Limb (tissue), 2 donors: ENCODE results near the gene SLC29A1.
"Not testable (repeated sequence)": the region's sequence is repeated elsewhere in the genome, so short reads cannot be mapped to it uniquely, and the experiment has no call there.

Experiments used
- DNase-seq, 2 donors: peaks; one replicate each; pipeline ENCODE4 v3.0.0-alpha.2; 2016; ENCODE audit errors: extremely low spot score in 2 of 2

SLC29A1 gene

DNA sequence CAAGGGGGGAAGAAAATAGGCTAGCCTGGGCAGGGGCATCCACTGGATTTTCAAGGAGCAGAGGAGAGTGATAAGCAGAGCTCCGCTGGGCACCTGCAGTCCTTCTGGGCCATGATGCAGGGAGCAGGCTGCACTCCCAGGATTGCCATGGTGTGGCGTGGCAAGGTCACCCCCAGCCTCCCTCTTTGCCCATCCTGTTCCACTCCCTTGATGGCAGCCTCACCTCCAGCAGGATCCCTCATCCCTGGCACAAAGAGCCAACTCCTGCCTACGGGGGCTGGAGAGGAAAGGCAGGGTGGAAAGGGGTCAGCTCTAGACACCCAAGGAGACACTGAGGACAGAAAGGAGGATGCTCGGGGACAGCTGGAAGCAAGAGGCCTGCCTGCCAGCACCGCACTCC lies 29.1 kb upstream of the SLC29A1 start:
- no peak for DNase-seq

DNA sequence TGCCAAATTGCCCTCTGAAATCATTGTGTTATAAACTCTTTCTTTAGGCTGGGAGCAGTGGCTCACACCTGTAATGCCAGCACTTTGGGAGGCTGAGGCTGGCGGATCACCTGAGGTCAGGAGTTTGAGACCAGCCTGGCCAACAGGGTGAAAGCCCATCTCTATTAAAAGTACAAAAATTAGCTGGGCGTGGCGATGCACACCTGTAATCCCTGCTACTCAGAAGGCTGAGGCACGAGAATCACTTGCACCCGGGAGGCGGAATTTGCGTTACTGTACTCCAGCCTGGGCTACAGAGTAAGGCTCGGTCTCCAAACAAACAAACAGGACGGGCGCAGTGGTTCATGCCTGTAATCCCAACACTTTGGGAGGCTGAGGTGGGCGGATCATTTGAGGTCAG lies 27.0 kb upstream of the SLC29A1 start:
- not testable (repeated sequence) for DNase-seq

- DNase-seq, result no peak
Observed at GRCh38 chr6:44198684-44199083, 24.7 kb upstream of the SLC29A1 start.

- no peak for DNase-seq
Observed at GRCh38 chr6:44199883-44200282, 23.5 kb upstream of the SLC29A1 start.

DNA sequence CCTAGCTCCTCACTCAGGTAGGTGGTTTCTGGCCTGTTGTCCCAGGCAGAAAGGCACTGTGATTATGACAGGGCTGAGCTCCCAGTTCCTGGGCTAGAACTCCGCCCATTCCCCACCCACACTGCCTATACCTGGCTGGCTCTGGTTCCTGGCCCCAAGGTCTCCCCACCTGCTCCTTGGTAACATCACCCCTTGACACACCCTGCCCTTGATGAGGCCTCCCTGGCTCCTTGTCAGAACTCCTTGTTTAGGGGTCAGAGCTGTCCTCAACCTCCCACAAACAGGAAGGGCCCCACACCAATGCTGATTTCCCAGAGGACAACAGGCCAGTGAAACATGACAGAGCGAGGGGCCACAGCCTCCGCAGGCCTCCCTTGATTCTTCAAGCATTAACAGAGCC lies 22.2 kb upstream of the SLC29A1 start:
- DNase-seq, result no peak

- no peak for DNase-seq
Observed at GRCh38 chr6:44201638-44202303, 21.6 kb upstream of the SLC29A1 start.

- no peak for DNase-seq
Observed at GRCh38 chr6:44202332-44202971, 20.9 kb upstream of the SLC29A1 start.

GRCh38 chr6:44202972-44203750 lies 20.2 kb upstream of the SLC29A1 start:
- no peak for DNase-seq

GRCh38 chr6:44203955-44204354 lies 19.4 kb upstream of the SLC29A1 start:
- DNase-seq, result no peak

- DNase-seq, result no peak
Observed at GRCh38 chr6:44207966-44208365, 15.4 kb upstream of the SLC29A1 start.

GRCh38 chr6:44211284-44211683 lies 12.1 kb upstream of the SLC29A1 start:
- no peak for DNase-seq

DNA sequence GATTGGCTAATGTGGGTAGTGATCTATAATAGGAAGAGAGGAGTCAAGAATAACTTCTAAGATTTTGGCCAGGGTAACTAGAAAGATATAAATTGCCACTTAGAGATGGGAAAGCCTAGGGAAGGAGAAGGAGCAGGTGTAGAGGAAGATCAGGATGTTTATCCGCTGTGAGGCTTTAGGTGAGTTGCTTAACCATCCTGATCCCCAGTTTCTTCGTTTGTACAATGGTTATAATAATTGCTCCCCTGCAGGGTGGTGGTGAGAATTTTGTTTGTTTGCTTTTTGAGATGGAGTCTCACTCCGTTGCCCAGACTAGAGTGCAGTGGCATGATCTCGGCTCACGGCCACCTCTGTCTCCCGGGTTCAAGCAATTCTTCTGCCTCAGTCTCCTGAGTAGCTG lies 9.1 kb upstream of the SLC29A1 start:
- DNase-seq, result no peak

GRCh38 chr6:44216677-44217331 lies 6.6 kb upstream of the SLC29A1 start, which contains the start of gene MYMX:
Gene MYMX, plus strand, starts transcription at chr6:44216926. Its CDS starts 546 bp downstream, at chr6:44217472.
- peak; percentile 67 to 73 for DNase-seq

DNA sequence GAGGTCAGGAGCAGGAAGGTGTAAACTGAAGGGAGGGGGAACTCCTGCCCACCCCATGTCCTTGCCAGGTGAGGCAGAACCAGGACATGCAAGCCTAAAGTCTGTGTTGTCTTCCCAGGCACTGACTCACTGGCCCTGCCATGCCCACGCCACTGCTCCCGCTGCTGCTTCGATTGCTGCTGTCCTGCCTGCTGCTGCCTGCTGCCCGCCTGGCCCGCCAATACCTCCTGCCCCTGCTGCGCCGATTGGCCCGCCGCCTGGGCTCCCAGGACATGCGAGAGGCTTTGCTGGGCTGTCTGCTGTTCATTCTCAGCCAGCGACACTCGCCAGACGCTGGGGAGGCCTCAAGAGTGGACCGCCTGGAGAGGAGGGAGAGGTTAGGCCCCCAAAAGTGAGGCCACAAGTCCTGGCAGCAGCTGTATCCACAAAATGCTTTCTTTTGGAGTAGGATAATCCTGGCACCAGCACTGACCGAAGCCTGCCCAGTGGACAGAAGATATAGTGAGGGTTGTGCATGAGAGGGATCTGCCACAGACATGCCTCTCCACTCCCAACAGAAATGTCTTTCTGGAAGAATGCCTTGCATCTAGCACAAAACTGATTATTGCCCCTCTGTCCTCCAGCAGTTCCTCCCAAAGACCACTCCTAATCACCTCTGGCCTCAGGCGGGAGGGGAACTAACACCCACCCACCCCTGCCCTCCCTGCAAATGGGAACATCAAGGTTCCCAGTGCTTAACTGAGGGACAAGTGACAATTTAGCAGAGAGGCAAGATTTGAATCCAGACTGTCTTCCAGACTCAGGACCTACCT lies 5.9 kb upstream of the SLC29A1 start:
- DNase-seq, result peak in 1 of 2 donors; percentile 53

DNA sequence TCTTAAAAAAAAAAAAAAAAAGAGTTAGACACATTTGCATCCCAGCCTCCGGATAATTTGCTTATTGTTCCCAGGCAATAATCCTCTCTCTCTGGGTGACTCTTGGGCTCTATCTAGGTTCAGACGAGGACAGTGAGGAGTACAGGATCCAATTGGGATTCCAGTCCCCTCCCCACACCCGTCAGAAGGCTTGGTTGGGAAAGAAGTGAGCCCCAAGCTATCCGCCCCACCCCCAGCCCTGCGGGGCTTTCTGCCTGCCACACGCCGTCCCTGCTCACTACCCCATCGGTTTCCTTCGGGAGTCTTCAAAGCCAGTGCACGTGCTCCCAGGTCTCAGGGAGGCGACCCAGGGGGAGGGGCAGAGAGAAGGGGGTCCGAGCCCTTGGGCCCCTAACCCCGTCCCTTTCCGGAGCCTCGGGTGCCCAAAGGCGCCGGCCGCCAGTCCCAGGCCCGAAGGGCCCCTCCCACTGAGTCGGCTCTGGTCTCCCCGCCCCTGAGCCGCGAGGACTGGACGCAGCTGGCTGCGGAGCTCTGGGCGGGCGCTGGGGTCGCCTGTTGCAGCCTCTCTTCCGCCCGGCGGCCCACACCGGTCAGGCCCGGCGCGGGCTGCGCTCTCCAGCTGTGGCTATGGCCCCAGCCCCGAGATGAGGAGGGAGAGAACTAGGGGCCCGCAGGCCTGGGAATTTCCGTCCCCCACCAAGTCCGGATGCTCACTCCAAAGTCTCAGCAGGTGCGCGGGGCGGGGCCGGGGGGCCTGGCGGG lies 4.2 kb upstream of the SLC29A1 start:
- DNase-seq, result peak; percentile 80 to 83

GRCh38 chr6:44219815-44220784 lies 3.3 kb upstream of the SLC29A1 start:
- no peak for DNase-seq

DNA sequence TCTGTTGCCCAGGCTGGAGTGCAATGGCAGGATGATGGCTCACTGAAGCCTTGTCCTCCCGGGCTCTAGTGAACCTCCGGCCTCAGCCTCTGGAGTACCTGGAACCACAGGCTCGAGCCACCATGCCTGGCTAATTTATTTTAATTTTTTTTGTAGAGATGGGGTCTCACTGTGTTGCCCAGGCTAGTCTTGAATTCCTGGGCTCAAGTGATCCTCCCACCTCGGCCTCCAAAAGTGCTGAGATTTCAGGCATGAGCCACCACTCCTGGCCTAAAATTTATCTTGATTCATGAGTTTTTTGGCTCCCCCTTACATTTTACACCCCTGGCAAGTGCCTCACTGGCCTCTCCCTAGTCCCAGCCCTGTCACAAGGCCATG lies 2.5 kb upstream of the SLC29A1 start:
- DNase-seq, result no peak

GRCh38 chr6:44221291-44221960 lies 2.0 kb upstream of the SLC29A1 start:
- peak; percentile 69 to 89 for DNase-seq

DNA sequence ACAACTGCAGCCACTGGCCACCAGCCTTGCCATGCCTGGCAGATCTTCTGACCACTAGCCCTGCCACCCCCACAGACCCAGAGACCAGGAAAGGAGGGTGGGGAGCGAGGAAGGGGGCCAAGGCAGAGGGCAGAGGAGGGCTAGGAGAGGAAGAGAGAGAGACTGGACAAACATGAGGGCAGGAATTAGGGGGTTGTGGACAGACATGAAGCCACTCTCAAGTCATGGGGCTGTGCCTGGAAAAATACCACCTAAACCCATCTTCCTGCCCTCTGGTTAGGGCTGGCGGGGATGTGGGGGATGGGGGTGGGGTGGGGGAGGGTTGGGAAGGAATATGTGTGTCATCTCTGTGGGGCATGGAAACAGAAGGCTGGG lies 1.4 kb upstream of the SLC29A1 start:
- no peak for DNase-seq
